ENCODE results near the gene MFAP5.
"Not testable (repeated sequence)": the region's sequence is repeated elsewhere in the genome, so short reads cannot be mapped to it uniquely, and the experiment has no call there.

Gene MFAP5

GRCh38 chr12:8675591-8676036, 13.0 kb upstream of the MFAP5 start:
- DNase-seq = no peak

GRCh38 chr12:8672381-8672780, 9.8 kb upstream of the MFAP5 start:
- DNase-seq = no peak

DNA sequence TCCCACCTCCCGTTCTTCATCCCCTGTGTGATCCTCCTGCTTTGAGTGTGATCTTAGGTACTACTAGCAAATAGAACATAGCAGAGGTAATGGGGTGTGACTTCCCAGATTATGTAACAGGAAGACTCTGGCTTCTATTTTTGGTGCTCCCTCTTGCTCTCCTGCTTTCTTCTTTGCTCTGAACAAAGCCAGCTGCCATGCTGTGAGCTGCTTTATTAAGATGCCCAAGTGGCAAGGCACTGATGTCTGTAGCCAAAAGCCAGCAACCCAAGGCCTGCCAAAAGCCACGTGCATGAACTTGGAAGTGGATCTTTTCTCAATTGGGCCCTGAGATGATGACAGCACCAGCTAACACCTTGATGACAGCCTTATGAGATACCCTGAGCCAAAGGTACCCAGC, 5.8 kb upstream of the MFAP5 start:
- DNase-seq = no peak

DNA sequence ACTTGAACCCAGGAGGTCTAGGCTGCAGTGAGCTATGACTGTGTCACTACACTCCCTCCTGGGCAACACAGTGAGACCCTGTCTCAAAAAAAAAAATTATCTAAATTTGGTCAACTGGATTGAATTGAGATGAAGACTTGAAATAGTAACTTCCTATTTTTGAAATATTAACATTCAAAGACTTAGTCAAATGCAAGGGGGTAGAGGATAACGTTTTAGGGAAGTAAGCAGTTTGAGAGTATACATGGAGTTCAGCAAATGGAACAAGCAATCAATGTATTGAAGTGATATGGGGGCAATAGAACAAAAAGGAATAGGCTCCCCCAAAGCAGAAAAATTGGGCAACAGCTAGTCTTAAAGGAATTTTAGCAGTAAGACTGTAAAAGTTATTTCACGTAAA, 4.6 kb upstream of the MFAP5 start:
- DNase-seq = no peak

GRCh38 chr12:8665759-8666158, 3.1 kb upstream of the MFAP5 start:
- peak; percentile 73 for DNase-seq

- DNase-seq = no peak
Measured at GRCh38 chr12:8664228-8664913, 1.7 kb upstream of the MFAP5 start.

GRCh38 chr12:8661751-8662150, 875 bp downstream of the MFAP5 start:
- DNase-seq = peak; percentile 29

GRCh38 chr12:8661016-8661415, 1.6 kb downstream of the MFAP5 start:
- DNase-seq = no peak

DNA sequence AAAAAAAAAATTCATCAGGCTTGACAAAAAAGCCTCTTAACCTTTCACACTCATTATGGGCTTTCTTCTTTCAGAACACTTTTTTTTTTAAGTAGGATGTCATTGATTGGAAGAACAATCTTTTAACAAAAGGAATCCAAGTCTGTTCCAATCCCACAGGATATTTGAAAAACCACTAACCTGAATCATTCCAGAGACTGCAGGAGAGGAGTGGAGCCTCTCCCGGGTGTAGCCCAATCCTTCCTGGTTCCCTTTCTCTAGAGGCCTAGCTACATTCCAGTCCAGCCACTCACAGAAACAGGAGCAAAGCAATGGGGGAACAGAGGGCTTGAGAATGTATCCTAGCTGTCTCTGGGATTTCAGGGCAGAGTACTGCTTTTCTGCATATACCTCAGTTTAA, 4.3 kb downstream of the MFAP5 start:
- peak; percentile 93 for DNase-seq

DNA sequence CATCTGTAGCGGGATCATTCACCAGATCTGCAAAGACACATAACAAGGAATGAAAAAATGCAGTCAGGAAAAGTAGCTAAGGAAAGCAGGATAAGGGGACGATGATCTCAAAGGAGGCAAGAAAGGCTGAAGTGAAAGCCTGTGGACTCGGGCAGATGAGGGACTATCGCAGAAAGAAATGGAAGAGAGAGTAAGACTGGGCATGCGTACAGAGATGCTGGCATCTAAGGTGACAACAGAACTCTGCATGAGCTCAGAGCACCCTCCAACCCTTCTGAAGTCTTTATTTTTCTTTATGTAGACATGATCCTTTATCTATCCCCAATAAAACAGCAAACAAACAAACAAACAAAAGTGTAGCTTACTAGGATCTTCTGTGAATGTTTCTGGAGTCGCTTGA, 7.2 kb downstream of the MFAP5 start:
- no peak for DNase-seq

- no peak for DNase-seq
Measured at GRCh38 chr12:8648576-8649205, 13.9 kb downstream of the MFAP5 start.

- no peak for DNase-seq
Measured at GRCh38 chr12:8647968-8648367, 14.7 kb downstream of the MFAP5 start.

DNA sequence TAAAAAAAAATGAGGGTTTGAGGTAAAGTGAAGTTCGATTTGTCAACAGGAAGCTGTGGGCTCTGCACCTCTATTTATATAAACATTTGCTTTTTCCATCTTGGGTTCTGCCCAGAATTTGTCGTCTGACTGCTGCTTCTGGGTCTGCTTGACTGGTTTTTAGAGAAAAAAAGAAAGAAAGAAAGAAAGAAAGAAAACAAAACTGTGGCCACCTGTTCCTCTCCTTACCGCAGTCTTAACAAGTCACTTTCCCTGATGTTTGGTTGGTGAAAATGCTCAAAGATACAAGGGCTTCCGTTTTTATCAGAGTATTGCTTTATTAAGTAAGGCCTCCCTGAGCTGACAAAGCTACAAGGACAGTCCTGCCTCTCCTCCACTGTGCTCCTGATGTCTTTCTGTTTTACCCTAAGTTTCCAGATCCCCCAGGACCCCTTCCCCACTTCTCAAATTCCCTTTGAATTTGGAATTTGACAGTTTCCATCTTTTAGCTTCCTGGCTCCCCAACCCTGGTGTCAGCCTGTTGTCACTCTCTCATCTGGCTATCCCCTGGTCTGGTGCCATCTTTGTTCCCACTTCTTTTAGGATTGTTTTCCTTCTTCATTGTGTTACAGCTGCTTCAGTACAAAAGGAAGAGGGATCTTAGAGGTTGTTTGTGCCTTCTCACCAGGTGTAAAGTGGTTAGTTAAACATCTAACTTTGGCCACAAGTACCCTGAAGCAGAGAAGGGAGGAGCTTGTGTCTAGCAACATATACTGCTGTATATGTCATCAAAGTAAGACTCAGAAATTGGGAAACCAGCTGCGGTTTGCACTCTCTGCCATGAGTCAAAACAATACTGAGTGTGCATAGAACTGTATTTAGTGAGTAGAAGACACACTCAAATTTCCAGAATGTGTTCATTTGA, 18.0 kb downstream of the MFAP5 start:
- DNase-seq = no peak

- no peak for DNase-seq
Measured at GRCh38 chr12:8642775-8643174, 19.9 kb downstream of the MFAP5 start.

GRCh38 chr12:8639936-8640335, 22.7 kb downstream of the MFAP5 start:
- no peak for DNase-seq

DNA sequence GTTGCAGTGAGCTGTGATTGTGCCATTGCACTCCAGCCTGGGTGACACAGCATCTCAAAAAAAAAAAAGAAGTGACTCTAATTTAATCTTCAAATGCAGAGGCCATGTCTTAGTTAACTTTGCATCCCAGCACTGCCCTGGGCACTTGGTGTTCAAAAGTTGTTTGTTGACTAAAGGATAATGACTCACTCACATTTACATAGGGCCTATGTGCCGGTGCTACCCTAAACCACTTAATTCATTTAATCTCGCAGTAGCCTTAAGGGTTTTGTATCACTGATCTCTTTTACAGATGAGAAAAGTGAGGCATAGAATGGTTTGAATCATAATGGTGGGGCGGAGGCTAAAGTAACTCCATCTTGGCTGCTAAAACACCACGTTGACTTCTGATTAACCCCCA, 23.7 kb downstream of the MFAP5 start:
- DNase-seq = no peak

DNA sequence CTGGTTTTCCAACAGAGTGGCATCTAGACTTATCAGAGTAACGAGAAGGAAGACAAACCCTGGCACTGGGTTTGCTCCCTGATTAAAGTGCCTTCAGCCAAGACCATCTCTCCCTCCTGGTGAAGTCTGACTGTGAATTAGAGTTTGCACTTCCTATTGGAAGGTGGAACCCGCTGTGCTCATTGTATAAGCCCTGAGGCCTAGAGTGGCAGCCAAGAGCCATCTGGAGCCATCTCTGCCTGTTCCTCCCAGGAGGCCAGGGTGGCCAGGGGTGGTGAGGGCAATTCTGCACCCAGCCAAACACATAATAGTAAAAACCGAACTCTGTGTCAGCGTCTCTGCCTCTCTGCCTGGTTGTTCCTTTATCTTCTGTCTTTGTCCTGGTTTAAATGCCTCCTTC, 25.0 kb downstream of the MFAP5 start:
- DNase-seq = no peak

- DNase-seq = no peak
Measured at GRCh38 chr12:8637244-8637643, 25.4 kb downstream of the MFAP5 start.

- DNase-seq = no peak
Measured at GRCh38 chr12:8636581-8636980, 26.0 kb downstream of the MFAP5 start.

DNA sequence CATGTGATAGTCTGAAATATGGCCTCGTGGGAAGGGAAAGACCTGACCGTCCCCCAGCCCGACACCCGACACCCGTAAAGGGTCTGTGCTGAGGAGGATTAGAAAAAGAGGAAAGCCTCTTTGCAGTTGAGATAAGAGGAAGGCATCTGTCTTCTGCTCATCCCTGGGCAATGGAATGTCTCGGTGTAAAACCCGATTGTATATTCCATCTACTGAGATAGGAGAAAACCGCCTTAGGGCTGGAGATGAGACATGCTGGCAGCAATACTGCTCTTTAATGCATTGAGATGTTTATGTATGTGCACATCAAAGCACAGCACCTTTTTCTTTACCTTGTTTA, 26.6 kb downstream of the MFAP5 start:
- not testable (repeated sequence) for DNase-seq

DNA sequence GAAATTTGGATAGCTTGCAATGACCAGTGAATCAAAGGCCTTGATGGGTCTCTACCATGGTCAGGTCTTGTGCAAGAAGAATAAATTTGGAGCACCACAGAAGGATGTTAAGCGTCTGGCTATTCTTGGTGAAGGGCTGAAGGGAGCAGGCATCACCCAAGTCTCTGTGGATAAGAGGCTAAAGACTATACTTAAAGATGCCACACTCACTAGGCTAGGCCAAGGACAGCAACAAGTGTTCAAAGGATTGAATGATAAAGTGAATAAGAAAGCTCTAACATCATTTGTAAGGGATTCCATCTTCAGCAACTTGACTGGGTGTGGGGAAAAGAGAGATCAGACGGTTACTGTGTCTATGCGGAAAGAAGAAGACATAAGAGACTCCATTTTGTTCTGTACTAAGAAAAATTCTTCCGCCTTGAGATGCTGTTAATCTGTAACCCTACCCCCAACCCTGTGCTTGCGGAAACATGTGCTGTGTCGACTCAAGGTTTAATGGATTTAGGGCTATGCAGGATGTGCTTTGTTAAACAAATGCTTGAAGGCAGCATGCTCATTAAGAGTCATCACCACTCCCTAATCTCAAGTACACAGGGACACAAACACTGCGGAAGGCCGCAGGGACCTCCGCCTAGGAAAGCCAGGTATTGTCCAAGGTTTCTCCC, 27.2 kb downstream of the MFAP5 start:
- not testable (repeated sequence) for DNase-seq

DNA sequence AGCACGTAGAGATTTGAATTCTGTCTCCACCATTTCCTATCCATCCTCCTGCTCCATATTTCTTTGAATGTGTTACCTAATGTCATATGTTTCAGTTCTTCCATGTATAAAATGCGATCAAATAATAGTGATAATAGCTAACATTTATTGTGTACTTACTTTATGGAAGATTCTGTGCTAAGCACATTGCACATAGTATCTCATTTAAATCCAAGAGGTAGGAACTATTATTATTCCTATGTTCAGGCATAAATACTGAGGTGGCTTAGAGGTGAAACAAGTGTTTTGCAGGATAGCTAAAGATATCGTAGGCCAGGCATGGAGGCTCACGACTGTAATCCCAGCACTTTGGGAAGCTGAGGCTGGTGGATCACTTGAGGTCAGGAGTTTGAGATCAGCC, 32.5 kb downstream of the MFAP5 start:
- no peak for DNase-seq

DNA sequence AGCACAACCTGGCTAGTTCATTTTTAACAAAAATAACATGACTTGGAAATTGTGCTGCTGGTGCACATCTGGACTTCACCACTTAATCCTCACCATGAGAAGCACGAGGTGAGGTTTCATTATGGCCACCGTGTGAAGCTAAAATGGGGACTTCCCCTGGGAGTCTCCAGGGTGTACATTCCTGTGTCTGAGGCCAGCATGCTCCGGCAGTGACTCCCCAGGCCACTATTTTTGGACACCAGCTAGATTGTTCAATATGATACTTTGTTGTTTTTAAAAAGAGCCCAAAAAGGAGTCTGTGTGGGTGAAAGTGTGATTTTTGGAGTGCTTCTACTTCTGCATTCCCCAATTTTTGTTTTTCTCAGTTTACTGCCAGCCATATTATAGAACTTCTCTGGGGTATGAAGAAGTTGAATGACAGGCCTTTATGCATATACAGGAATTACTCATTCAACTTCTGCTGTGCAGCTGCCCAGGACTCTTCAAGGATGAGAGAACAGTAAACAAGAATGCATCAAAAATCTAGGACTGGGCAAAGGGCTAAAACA, 33.1 kb downstream of the MFAP5 start:
- peak; percentile 96 for DNase-seq

All from fibroblast of skin of back (primary cell).